MM.1S (cell line): ENCODE measurements around the gene CLCA2.

Source experiments
- EZH2phosphoT487 ChIP-seq: fragments of 300-600 bp; sonication (generic); IDR thresholded peaks from 2 replicates; pipeline ENCODE4 v1.6.1; 2018; ENCODE audit warnings: antibody characterized with exemption, low read length
- TF ChIP-seq, protein P1 (sequence below): fragments of 300-600 bp; sonication (generic); IDR thresholded peaks from 2 replicates; pipeline ENCODE4 v1.5.1; 2016; ENCODE audit warnings: antibody characterized with exemption, low read length, mixed read lengths

- TF ChIP-seq, protein P1, sequence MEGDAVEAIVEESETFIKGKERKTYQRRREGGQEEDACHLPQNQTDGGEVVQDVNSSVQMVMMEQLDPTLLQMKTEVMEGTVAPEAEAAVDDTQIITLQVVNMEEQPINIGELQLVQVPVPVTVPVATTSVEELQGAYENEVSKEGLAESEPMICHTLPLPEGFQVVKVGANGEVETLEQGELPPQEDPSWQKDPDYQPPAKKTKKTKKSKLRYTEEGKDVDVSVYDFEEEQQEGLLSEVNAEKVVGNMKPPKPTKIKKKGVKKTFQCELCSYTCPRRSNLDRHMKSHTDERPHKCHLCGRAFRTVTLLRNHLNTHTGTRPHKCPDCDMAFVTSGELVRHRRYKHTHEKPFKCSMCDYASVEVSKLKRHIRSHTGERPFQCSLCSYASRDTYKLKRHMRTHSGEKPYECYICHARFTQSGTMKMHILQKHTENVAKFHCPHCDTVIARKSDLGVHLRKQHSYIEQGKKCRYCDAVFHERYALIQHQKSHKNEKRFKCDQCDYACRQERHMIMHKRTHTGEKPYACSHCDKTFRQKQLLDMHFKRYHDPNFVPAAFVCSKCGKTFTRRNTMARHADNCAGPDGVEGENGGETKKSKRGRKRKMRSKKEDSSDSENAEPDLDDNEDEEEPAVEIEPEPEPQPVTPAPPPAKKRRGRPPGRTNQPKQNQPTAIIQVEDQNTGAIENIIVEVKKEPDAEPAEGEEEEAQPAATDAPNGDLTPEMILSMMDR = no peak
- TF ChIP-seq EZH2phosphoT487 = no peak
These were observed 29.7 kb downstream of the CLCA2 start for GRCh38 chr1:86453664-86454063.
